GM18951 (cell line): ENCODE measurements around the gene PITPNM3.

Experiments
- POLR2A ChIP-seq: IDR thresholded peaks from 4 replicates; pipeline ENCODE4 v1.6.1; 2011; ENCODE audit warnings: mild to moderate bottlenecking; ENCODE audit not compliant: insufficient read length, insufficient read depth; ENCODE audit errors: extremely low read depth
- in situ Hi-C: fragments of 300-500 bp; cut with MboI; formaldehyde crosslinking; loops from one replicate; pipeline ENCODE4 v1.12.0; 2022; ENCODE audit warnings: low sequenced_read_pairs, mixed read lengths, inconsistent platforms; ENCODE audit not compliant: unreplicated experiment

PITPNM3 gene

DNA sequence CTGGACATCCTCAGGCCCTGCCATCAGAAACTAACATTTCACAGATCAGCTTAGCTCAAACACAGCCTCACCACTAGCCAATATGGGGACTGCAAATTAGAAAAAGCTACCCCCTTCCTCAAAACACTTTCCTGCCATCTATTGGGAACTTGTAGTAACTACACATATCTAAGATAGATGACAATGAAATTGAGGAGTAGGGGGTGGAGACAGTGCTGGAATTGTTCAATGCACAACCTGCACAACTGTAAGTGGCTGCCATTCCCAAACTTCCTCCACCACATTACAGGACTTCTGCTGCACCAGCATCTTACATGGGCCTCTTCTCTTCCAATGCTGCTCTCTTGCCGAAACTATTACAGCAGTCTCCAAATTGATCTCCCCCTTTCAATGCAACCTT is 143.3 kb downstream of the PITPNM3 start:
- in situ Hi-C loops, result loop anchor here (10.0 kb wide), 1 partner anchor 828 kb away; the partner anchor contains the start of gene NLRP1
- TF ChIP-seq POLR2A, result no peak

DNA sequence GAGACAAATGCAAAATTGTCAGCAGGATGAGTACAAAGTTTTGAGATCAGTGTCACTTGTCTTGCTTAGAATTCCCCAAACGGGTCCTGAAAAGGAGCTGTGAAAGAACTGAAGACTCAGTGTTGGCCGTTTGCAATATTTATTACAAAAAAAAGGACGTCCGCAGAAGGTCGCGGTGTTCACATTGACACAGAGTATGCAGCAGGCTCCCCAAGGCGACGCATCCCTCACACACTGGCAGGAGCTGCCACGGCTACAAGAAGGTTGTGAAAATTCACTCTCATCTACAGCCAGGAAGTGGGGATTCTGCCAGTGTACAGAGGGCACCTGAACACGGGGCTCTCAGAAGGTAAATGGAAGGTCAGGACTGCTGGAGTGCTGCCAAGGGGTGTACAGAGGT is 147.6 kb downstream of the PITPNM3 start:
- in situ Hi-C loops, result no loop called here
- TF ChIP-seq POLR2A, result no peak

DNA sequence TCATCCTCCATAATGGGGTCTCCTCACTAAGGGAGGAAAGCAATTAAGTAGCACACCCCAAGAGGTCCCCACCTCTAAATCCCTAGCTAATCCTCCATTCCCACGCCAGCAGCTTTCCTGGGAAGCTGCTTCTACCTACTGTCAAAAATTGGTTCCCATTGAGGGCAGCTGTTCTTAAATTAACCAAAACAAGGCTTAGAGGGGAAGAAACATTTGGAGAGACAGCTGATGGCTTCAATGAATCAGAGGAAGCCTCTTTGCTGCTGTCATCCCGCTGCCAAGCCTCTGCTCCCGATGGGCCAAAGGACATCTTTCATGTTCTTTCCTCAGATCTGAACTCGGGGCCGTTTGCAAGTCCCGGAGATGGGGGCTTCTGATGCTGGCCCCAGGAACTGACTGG is 148.1 kb downstream of the PITPNM3 start:
- TF ChIP-seq POLR2A, result no peak
- in situ Hi-C loops, result no loop called here

DNA sequence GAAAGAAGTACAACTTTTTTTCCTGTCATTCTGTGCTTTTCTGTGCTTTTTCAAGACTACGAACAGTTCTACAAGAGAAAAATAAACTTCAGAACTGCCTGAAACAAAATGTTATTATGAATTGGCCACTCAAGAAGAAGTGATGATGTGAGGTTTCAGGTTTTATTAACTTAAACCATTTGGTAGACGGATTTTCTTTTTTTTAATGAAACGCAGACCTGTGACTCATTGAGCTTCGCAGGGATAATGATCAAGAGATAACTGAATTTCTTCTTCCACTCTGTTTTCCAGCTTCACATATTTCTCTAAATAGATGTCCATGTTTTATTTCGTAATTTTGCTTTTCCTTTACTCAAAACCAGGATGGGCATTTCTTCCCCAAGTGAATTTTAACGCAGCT is 154.1 kb downstream of the PITPNM3 start:
- in situ Hi-C loops, result no loop called here
- TF ChIP-seq POLR2A, result no peak
